Neural cell (in vitro differentiated cells): ENCODE data around the gene COA5. TPM values are rescaled to one million over a fixed set of nuclear protein-coding genes. Genes with fewer than 3 reads are reported as not detected.

ENCODE experiments used
- H2AFZ ChIP-seq: fragments of 200-600, 300-800 bp; sonication (generic), shearing (Covaris generic); 2 replicates; pipeline ENCODE4 v1.6.0; 2014; ENCODE audit warnings: low read depth, mild to moderate bottlenecking, antibody characterized with exemption, low read length, moderate library complexity
- H3F3A ChIP-seq: fragments of 200-600 bp; shearing (Covaris generic); 2 replicates; pipeline ENCODE4 v1.6.1; 2016; ENCODE audit warnings: mild to moderate bottlenecking, moderate library complexity, mixed read lengths, antibody characterized with exemption, low read length; ENCODE audit not compliant: insufficient read depth, poor library complexity, severe bottlenecking
- H3K27ac ChIP-seq: fragments of 200-600, 300-800 bp; sonication (generic), shearing (Covaris generic); 2 replicates; pipeline ENCODE4 v1.5.1; 2014; ENCODE audit warnings: mild to moderate bottlenecking, low read length, moderate library complexity
- H3K27me3 ChIP-seq: fragments of 300-800, 200-600 bp; sonication (generic), shearing (Covaris generic); 2 replicates; pipeline ENCODE4 v1.6.0; 2014; ENCODE audit warnings: mild to moderate bottlenecking, low read depth, low read length, moderate library complexity; ENCODE audit not compliant: insufficient read depth
- H3K36me3 ChIP-seq: fragments of 300-800, 200-600 bp; sonication (generic), shearing (Covaris generic); 2 replicates; pipeline ENCODE4 v1.5.1; 2014; ENCODE audit warnings: mild to moderate bottlenecking, antibody characterized with exemption, low read length, moderate library complexity; ENCODE audit not compliant: insufficient read depth
- H3K4me2 ChIP-seq: fragments of 300-800, 200-600 bp; sonication (generic), shearing (Covaris generic); 2 replicates; pipeline ENCODE4 v1.6.0; 2014; ENCODE audit warnings: mild to moderate bottlenecking, low read length
- H3K4me3 ChIP-seq: fragments of 300-800, 200-600 bp; sonication (generic), shearing (Covaris generic); 2 replicates; pipeline ENCODE4 v1.5.1; 2014; ENCODE audit warnings: mild to moderate bottlenecking, low read length, moderate library complexity
- H3K79me2 ChIP-seq: fragments of 200-600 bp; shearing (Covaris generic); replicated peaks from 2 replicates; pipeline ENCODE4 v1.6.0; 2014; ENCODE audit warnings: mild to moderate bottlenecking, low read length, moderate library complexity; ENCODE audit not compliant: insufficient read depth
- H3K9ac ChIP-seq: fragments of 300-800, 200-600 bp; sonication (generic), shearing (Covaris generic); 2 replicates; pipeline ENCODE4 v1.6.1; 2016; ENCODE audit warnings: mild to moderate bottlenecking, low read length, mixed read lengths
- H3K9me2 ChIP-seq: fragments of 200-600 bp; shearing (Covaris generic); 2 replicates; pipeline ENCODE4 v1.6.1; 2016; ENCODE audit warnings: mild to moderate bottlenecking, low read length, mixed read lengths; ENCODE audit not compliant: insufficient read depth
- H3K9me3 ChIP-seq: fragments of 200-600, 300-800 bp; sonication (generic), shearing (Covaris generic); 2 replicates; pipeline ENCODE4 v1.6.1; 2016; ENCODE audit warnings: mild to moderate bottlenecking, mixed run types, low read length, moderate library complexity, mixed read lengths
- H4K20me1 ChIP-seq: fragments of 200-600 bp; shearing (Covaris generic); 2 replicates; pipeline ENCODE4 v1.6.1; 2016; ENCODE audit warnings: mild to moderate bottlenecking, mixed run types; ENCODE audit not compliant: insufficient read depth
- CTCF ChIP-seq: fragments of 450-650 bp; IDR thresholded peaks from 2 replicates; pipeline ENCODE4 v1.5.1; 2014; ENCODE audit warnings: antibody characterized with exemption, mild to moderate bottlenecking, moderate library complexity; ENCODE audit not compliant: poor library complexity, severe bottlenecking
- EP300 ChIP-seq: fragments of 450-650 bp; conservative IDR thresholded peaks from 2 replicates; pipeline ENCODE4 v1.6.1; 2014; ENCODE audit warnings: antibody characterized with exemption, mild to moderate bottlenecking, moderate library complexity; ENCODE audit not compliant: poor library complexity, severe bottlenecking
- EZH2 ChIP-seq: fragments of 200-600, 300-800 bp; shearing (Covaris generic), sonication (generic); IDR thresholded peaks from 2 replicates; pipeline ENCODE4 v1.6.1; 2014; ENCODE audit warnings: antibody characterized with exemption, low read length, borderline replicate concordance, mild to moderate bottlenecking; ENCODE audit not compliant: insufficient read depth, poor library complexity, severe bottlenecking
- MXI1 ChIP-seq: fragments of 450-650 bp; conservative IDR thresholded peaks from 2 replicates; pipeline ENCODE4 v1.6.1; 2014; ENCODE audit warnings: antibody characterized with exemption, mild to moderate bottlenecking; ENCODE audit not compliant: poor library complexity, severe bottlenecking
- POLR2AphosphoS5 ChIP-seq: IDR thresholded peaks from 2 replicates; pipeline ENCODE4 v1.6.1; 2012
- RAD21 ChIP-seq: fragments of 450-650 bp; conservative IDR thresholded peaks from 2 replicates; pipeline ENCODE4 v1.6.1; 2014; ENCODE audit warnings: antibody characterized with exemption, mild to moderate bottlenecking, moderate library complexity
- SMC3 ChIP-seq: fragments of 450-650 bp; conservative IDR thresholded peaks from 2 replicates; pipeline ENCODE4 v1.6.1; 2014; ENCODE audit warnings: antibody characterized with exemption, mild to moderate bottlenecking, moderate library complexity; ENCODE audit not compliant: poor library complexity
- TAF1 ChIP-seq: IDR thresholded peaks from 2 replicates; pipeline ENCODE4 v1.6.1; 2012; ENCODE audit warnings: low read depth
- polyA plus RNA-seq: library from polyadenylated mRNA; depleted of rRNA; stranded (reverse); fragments of >200 nt; gene quantifications from 2 replicates; pipeline ENCODE4 v1.2.3, GENCODE V29; 2014
- TF ChIP-seq, protein P1 (sequence below): IDR thresholded peaks from 2 replicates; pipeline ENCODE4 v1.6.1; 2012; ENCODE audit warnings: borderline replicate concordance

Gene COA5
- polyA plus RNA-seq, 1 donor from 2014 or later: 160 TPM

DNA sequence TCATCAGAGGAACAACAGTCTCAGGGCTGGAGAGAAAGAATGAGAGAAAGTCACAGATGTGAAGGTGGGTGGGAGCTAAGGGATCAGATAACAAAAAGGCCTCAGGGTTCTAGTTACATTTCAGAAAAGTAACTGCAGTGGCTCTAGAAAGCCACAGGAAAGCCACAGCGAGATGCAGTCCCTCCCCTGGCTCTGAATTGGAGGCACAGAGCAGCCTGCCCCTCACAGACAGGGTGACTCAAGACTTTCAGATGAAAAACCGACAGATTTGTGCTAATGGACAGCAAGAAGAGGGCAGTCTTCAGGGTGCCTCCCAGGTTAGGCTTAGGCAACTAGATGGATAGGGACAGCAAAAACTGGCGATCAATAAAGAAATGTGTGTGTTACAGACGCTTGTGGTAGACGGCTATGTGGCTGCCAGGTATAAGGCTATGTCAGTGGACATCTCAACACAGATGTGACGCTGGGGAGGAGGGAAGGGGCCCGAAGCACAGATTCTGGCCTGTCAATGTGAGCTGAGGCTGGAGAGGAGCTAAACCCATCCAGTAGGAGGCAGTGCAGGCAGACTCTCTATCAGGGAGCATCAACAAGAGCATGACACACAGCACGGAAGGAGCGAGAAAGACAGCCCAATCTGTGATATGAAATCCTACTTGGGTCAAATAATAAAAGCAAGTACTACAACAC lies 26.2 kb upstream of the COA5 start:
- H3K9ac ChIP-seq: no peak overlapping the region
- no peak overlapping the region for H3K4me3 ChIP-seq
- no peaks in the 10 kb centered on the region for H4K20me1 ChIP-seq
- H3K9me2 ChIP-seq: no peaks in the 10 kb centered on the region
- H3F3A ChIP-seq: no peaks in the 10 kb centered on the region
- H3K36me3 ChIP-seq: peaks cover 3% of the 10 kb centered on the region
- no peaks in the 10 kb centered on the region for H3K9me3 ChIP-seq
- H2AFZ ChIP-seq: no peak overlapping the region
- no peaks in the 10 kb centered on the region for H3K27me3 ChIP-seq
- no peaks in the 10 kb centered on the region for H3K79me2 ChIP-seq
- H3K27ac ChIP-seq: no peak overlapping the region
- no peak for TF ChIP-seq POLR2AphosphoS5
- no peak for TF ChIP-seq TAF1
- no peak for TF ChIP-seq SMC3
- no peak for TF ChIP-seq EZH2
- TF ChIP-seq RAD21: no peak
- TF ChIP-seq EP300: no peak
- TF ChIP-seq MXI1: no peak
- TF ChIP-seq CTCF: no peak
- TF ChIP-seq, protein P1, sequence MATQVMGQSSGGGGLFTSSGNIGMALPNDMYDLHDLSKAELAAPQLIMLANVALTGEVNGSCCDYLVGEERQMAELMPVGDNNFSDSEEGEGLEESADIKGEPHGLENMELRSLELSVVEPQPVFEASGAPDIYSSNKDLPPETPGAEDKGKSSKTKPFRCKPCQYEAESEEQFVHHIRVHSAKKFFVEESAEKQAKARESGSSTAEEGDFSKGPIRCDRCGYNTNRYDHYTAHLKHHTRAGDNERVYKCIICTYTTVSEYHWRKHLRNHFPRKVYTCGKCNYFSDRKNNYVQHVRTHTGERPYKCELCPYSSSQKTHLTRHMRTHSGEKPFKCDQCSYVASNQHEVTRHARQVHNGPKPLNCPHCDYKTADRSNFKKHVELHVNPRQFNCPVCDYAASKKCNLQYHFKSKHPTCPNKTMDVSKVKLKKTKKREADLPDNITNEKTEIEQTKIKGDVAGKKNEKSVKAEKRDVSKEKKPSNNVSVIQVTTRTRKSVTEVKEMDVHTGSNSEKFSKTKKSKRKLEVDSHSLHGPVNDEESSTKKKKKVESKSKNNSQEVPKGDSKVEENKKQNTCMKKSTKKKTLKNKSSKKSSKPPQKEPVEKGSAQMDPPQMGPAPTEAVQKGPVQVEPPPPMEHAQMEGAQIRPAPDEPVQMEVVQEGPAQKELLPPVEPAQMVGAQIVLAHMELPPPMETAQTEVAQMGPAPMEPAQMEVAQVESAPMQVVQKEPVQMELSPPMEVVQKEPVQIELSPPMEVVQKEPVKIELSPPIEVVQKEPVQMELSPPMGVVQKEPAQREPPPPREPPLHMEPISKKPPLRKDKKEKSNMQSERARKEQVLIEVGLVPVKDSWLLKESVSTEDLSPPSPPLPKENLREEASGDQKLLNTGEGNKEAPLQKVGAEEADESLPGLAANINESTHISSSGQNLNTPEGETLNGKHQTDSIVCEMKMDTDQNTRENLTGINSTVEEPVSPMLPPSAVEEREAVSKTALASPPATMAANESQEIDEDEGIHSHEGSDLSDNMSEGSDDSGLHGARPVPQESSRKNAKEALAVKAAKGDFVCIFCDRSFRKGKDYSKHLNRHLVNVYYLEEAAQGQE: no peak
- H3K4me2 ChIP-seq: no peak overlapping the region

DNA sequence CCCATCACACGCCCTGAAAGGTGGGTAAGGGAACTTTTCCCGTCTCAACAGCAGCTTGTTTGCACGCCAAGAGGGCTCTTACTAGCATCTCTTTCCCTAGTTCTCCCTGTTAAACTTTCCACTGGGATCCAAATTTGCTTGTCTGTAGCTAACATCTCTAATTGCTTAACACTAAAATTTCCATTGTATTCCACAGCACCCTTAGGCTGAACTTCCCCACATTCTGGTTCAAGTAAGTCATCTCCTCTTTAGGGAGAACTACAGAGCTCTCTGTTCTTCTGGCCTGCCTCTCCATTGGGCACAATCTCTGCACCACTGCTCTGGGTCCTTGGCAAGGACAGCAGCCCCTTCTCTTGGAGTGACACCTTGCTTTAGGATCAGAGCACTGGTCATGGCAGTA lies 24.0 kb upstream of the COA5 start:
- H3K79me2 ChIP-seq: no peaks in the 10 kb centered on the region
- H4K20me1 ChIP-seq: no peaks in the 10 kb centered on the region
- no peak overlapping the region for H3K27ac ChIP-seq
- TF ChIP-seq EP300: no peak
- no peak for TF ChIP-seq POLR2AphosphoS5
- no peak for TF ChIP-seq RAD21
- no peak for TF ChIP-seq MXI1
- TF ChIP-seq, protein P1: no peak
- no peak for TF ChIP-seq TAF1
- TF ChIP-seq CTCF: no peak
- TF ChIP-seq SMC3: no peak
- no peak for TF ChIP-seq EZH2
- no peak overlapping the region for H3K4me3 ChIP-seq
- peaks cover 3% of the 10 kb centered on the region for H3K36me3 ChIP-seq
- no peak overlapping the region for H3K4me2 ChIP-seq
- no peaks in the 10 kb centered on the region for H3F3A ChIP-seq
- H3K9me2 ChIP-seq: no peaks in the 10 kb centered on the region
- H3K9ac ChIP-seq: no peak overlapping the region
- no peaks in the 10 kb centered on the region for H3K27me3 ChIP-seq
- no peaks in the 10 kb centered on the region for H3K9me3 ChIP-seq
- H2AFZ ChIP-seq: no peak overlapping the region
